GM13976 (cell line): ENCODE results near the gene GPR87.

Experiments used
- DNase-seq: peaks from one replicate; pipeline ENCODE4 v3.0.0; 2012; ENCODE audit warnings: low spot score
- CTCF ChIP-seq: IDR thresholded peaks from 2 replicates; pipeline ENCODE4 v1.5.1; 2012; ENCODE audit warnings: borderline replicate concordance, mild to moderate bottlenecking; ENCODE audit not compliant: insufficient read depth; ENCODE audit errors: extremely low read depth, missing control alignments, control extremely low read depth
- in situ Hi-C: fragments of 300-500 bp; cut with MboI; formaldehyde crosslinking; loops from one replicate; pipeline ENCODE4 v1.12.0; 2022; ENCODE audit warnings: low sequenced_read_pairs, mixed read lengths, inconsistent platforms; ENCODE audit not compliant: unreplicated experiment

Gene GPR87

DNA sequence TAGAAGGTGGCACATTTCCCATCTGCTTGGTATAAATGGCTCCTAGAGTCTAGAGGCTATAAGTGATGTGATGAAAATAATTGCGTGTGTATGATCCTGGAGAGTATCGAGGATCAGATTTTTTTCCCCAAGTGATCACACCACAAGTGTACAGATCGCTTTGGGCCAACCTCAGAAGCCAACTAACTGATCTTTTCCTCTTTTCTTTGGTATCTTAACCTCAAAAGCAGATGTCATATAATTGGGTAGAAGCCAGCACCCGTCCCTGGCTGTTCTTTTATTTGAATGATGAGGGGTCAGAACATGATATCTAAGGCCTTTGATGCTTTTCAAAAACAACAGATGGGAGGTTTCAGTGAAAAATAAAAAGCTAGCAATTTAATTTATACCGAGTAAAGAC, 41.5 kb downstream of the GPR87 start:
- in situ Hi-C loops = no loop called here
- no peak for DNase-seq
- no peak for TF ChIP-seq CTCF

GRCh38 chr3:151269631-151270030, 47.0 kb downstream of the GPR87 start:
- TF ChIP-seq CTCF = no peak
- in situ Hi-C loops = no loop called here
- no peak for DNase-seq

DNA sequence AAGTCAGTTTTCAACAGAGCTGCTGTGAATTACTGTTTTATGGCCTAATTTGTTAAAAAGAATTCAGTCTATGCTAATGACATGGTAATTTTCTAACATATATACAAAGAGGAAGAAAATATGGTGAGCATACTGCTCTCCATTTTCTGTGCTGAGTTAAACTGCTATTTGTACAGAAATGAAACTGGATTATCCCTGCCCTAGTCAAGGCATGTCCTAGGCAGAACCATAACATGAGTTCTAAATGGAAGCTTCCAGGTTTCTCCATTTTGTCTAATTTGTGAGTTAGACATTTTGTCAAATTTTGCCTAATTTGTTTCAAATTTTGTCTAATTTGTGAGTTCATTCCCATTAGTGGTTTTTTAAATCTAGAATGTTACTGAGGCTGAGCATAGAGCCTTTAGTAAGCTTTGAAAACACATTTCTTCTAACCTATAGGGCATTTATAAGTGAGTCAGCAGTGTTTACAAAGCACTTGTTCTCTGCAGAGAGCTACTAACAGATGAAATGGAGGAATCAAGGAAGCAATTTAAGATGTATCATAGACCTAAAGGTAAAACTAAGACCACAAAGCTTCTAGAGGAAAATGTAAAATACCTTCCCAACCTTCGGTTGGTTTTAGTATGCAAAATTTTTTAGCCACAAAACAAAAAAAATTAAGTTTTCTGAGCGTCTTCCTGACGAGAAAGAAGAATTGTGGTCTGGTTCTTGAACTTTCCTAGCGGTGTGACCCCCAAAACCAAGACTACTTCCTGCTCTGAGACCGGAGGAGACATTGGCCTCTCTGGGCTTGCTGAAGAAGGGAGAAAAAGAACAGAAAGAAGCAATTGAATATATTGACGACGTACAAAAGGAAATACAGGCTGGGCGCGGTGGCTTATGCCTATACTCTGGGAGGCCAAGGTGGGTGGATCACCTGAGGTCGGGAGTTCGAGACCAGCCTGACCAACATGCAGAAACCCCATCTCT, 48.1 kb downstream of the GPR87 start:
- no peak for DNase-seq
- in situ Hi-C loops = no loop called here
- no peak for TF ChIP-seq CTCF

DNA sequence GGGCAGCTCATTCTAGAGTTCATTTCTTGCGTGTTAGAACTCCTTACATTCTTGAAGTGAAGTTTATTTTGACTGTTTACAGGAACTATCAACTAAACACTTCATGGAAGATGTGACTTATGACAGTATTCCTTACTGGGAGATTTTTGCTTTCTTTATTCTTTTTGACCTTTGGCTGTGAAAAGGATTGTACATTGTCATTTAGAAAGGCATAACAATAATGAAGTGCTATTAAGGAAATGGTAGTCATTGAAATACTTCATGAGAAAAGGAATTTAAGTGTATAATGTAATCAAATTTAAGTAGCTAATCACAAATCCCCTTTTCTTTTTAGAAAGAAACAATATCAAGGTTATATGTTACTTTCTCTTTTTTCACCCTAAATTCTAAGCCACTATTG, 49.6 kb downstream of the GPR87 start:
- no peak for TF ChIP-seq CTCF
- in situ Hi-C loops = no loop called here
- DNase-seq = no peak

GRCh38 chr3:151265866-151266265, 50.8 kb downstream of the GPR87 start:
- no peak for DNase-seq
- TF ChIP-seq CTCF = no peak
- in situ Hi-C loops = no loop called here

- no peak for DNase-seq
- TF ChIP-seq CTCF = no peak
- in situ Hi-C loops = no loop called here
Measured at GRCh38 chr3:151265166-151265565, 51.5 kb downstream of the GPR87 start.

GRCh38 chr3:151264605-151265004, 52.0 kb downstream of the GPR87 start:
- no peak for TF ChIP-seq CTCF
- DNase-seq = no peak
- in situ Hi-C loops = no loop called here
